ENCODE measurements around the gene ZNF768. TPM values are rescaled to one million over a fixed set of nuclear protein-coding genes. Genes with fewer than 3 reads are reported as not detected.

Gene ZNF768
- total RNA-seq, 2 experiments from 2014 or later: 38.3 to 63.7 TPM

DNA sequence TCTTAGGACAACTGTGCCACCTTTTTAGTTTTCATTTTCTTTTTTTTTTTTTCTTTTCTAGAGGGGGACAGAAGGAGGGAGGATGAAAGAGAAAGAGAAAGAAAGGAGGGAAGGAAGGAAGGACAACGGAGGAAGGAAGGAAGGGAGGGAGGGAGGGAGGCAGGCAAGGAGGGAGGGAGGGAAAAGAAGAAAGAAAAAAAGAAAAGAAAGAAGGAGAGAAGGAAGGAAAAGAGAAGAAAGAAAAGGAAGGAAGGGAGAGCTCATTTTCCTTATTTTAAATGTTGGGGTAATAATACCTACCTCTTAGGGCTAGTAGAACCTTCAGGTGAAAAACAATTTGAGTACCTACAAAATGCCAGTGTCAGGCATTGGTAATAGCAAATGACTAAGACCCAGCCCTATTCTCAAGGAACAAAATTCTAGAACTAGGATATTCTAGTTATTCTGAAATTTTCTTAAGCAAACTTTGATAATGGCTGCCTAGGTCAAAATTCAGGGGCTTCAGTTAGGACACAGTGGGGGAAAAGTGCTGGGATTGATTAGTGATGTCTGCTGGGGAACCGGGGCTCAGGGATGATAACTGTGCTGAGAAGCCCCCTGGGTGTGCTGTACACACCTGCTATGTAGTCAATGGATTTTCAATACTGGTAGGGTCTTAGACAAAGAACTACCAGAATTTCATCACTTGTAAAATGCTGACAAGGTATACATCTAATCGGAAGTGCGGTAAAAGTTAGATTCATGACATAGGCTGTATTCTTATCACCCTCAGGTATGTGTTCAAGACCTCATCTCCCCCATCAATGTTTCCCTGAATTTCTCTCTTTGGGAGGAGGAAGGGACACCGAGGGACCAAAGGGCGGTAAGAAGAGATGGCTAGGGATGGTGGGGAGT, 22.7 kb downstream of the ZNF768 start:
- BruUV-seq (replicated peaks): no TSS peak
- POLR2A ChIA-PET: interaction anchor here (0.6 to 0.9 kb wide), 3 partner anchors 9 to 55 kb away, joined by 3 to 6 read pairs (median 4); no protein-coding TSS in a partner anchor
- peaks cover 71% of the 10 kb centered on the region for H3K36me3 ChIP-seq (ENCODE audit: insufficient read depth, low read length)
- H3K4me3 ChIP-seq (ENCODE audit: low read depth, low read length, poor library complexity, severe bottlenecking): no peak overlapping the region
- H3K4me1 ChIP-seq (ENCODE audit: insufficient read depth, low read length, poor library complexity, severe bottlenecking): no peaks in the 10 kb centered on the region
- no peak overlapping the region for H3K27ac ChIP-seq (ENCODE audit: low read depth, low read length, poor library complexity, severe bottlenecking)
- intact Hi-C loops (cut with micrococcal nuclease; ENCODE audit: unreplicated experiment): no loop called here
- CTCF ChIA-PET (ENCODE audit: unreplicated experiment): no interaction called here
- no peaks in the 10 kb centered on the region for H3K79me2 ChIP-seq (ENCODE audit: insufficient read depth, low read depth, low read length)
- no peak overlapping the region for H3K4me2 ChIP-seq (ENCODE audit: low read length)
- no peak overlapping the region for H2AFZ ChIP-seq (ENCODE audit: low read length)
- H3K9me3 ChIP-seq (ENCODE audit: low read length): no peaks in the 10 kb centered on the region
- no peaks in the 10 kb centered on the region for H3K9me2 ChIP-seq (ENCODE audit: insufficient read depth, low read length)
- no peaks in the 10 kb centered on the region for H4K20me1 ChIP-seq (ENCODE audit: insufficient read depth, low read length)
- TF ChIP-seq EZH2phosphoT487 (IDR thresholded peaks at IDR 0.05; ENCODE audit: borderline replicate concordance, low read depth, low read length): no peak
- TF ChIP-seq, protein P1, sequence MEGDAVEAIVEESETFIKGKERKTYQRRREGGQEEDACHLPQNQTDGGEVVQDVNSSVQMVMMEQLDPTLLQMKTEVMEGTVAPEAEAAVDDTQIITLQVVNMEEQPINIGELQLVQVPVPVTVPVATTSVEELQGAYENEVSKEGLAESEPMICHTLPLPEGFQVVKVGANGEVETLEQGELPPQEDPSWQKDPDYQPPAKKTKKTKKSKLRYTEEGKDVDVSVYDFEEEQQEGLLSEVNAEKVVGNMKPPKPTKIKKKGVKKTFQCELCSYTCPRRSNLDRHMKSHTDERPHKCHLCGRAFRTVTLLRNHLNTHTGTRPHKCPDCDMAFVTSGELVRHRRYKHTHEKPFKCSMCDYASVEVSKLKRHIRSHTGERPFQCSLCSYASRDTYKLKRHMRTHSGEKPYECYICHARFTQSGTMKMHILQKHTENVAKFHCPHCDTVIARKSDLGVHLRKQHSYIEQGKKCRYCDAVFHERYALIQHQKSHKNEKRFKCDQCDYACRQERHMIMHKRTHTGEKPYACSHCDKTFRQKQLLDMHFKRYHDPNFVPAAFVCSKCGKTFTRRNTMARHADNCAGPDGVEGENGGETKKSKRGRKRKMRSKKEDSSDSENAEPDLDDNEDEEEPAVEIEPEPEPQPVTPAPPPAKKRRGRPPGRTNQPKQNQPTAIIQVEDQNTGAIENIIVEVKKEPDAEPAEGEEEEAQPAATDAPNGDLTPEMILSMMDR (conservative IDR thresholded peaks at IDR 0.05; ENCODE audit: low read length): no peak
- DNase-seq (ENCODE audit: low spot score): no peak

- no peak overlapping the region for H3K4me2 ChIP-seq (ENCODE audit: low read length)
- H2AFZ ChIP-seq (ENCODE audit: low read length): no peak overlapping the region
- no peak overlapping the region for H3K4me3 ChIP-seq (ENCODE audit: low read depth, low read length, poor library complexity, severe bottlenecking)
- no TSS peak for BruUV-seq (replicated peaks)
- CTCF ChIA-PET (ENCODE audit: unreplicated experiment): interaction anchor here (0.5 kb wide), 1 partner anchor 161 kb away, joined by 3 read pairs; no protein-coding TSS in a partner anchor
- no peak for DNase-seq (ENCODE audit: low spot score)
- intact Hi-C loops (cut with micrococcal nuclease; ENCODE audit: unreplicated experiment): no loop called here
- H3K9me3 ChIP-seq (ENCODE audit: low read length): no peaks in the 10 kb centered on the region
- no peaks in the 10 kb centered on the region for H3K4me1 ChIP-seq (ENCODE audit: insufficient read depth, low read length, poor library complexity, severe bottlenecking)
- H3K36me3 ChIP-seq (ENCODE audit: insufficient read depth, low read length): peaks cover 81% of the 10 kb centered on the region
- POLR2A ChIA-PET: no interaction called here
- H4K20me1 ChIP-seq (ENCODE audit: insufficient read depth, low read length): no peaks in the 10 kb centered on the region
- no peaks in the 10 kb centered on the region for H3K9me2 ChIP-seq (ENCODE audit: insufficient read depth, low read length)
- TF ChIP-seq, protein P1 (conservative IDR thresholded peaks at IDR 0.05; ENCODE audit: low read length): no peak
- no peak for TF ChIP-seq EZH2phosphoT487 (IDR thresholded peaks at IDR 0.05; ENCODE audit: borderline replicate concordance, low read depth, low read length)
- H3K79me2 ChIP-seq (ENCODE audit: insufficient read depth, low read depth, low read length): no peaks in the 10 kb centered on the region
- H3K27ac ChIP-seq (ENCODE audit: low read depth, low read length, poor library complexity, severe bottlenecking): no peak overlapping the region
Measured at GRCh38 chr16:30499284-30499683, 27.1 kb downstream of the ZNF768 start.

DNA sequence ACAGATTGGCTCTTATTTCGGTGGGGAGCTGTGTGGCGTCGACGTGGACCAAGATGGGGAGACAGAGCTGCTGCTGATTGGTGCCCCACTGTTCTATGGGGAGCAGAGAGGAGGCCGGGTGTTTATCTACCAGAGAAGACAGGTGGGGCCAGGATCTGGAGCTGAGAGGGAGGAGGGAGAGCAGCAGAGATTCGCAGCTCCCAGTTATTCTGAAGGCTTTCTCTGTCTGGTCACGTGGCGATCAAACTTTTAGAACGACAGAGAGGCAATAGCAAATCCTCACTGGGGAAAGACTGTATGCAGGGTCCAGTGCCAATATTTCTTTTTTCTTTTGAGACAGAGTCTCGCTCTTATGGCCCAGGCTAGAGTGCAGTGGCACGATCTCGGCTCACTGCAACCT, 31.7 kb downstream of the ZNF768 start:
- no peaks in the 10 kb centered on the region for H3K9me3 ChIP-seq (ENCODE audit: low read length)
- H3K79me2 ChIP-seq (ENCODE audit: insufficient read depth, low read depth, low read length): no peaks in the 10 kb centered on the region
- peaks cover 85% of the 10 kb centered on the region for H3K36me3 ChIP-seq (ENCODE audit: insufficient read depth, low read length)
- H3K4me1 ChIP-seq (ENCODE audit: insufficient read depth, low read length, poor library complexity, severe bottlenecking): no peaks in the 10 kb centered on the region
- no peak overlapping the region for H2AFZ ChIP-seq (ENCODE audit: low read length)
- no peak overlapping the region for H3K27ac ChIP-seq (ENCODE audit: low read depth, low read length, poor library complexity, severe bottlenecking)
- no peaks in the 10 kb centered on the region for H3K9me2 ChIP-seq (ENCODE audit: insufficient read depth, low read length)
- no peak for DNase-seq (ENCODE audit: low spot score)
- intact Hi-C loops (cut with micrococcal nuclease; ENCODE audit: unreplicated experiment): no loop called here
- no peaks in the 10 kb centered on the region for H4K20me1 ChIP-seq (ENCODE audit: insufficient read depth, low read length)
- POLR2A ChIA-PET: no interaction called here
- H3K4me2 ChIP-seq (ENCODE audit: low read length): no peak overlapping the region
- CTCF ChIA-PET (ENCODE audit: unreplicated experiment): no interaction called here
- no peak overlapping the region for H3K4me3 ChIP-seq (ENCODE audit: low read depth, low read length, poor library complexity, severe bottlenecking)
- BruUV-seq (replicated peaks): no TSS peak
- TF ChIP-seq EZH2phosphoT487 (IDR thresholded peaks at IDR 0.05; ENCODE audit: borderline replicate concordance, low read depth, low read length): no peak

Data from OCI-LY7 (cell line).